NCI-H446 (cell line): ENCODE data around the gene APH1A.
"Not testable (repeated sequence)": the region's sequence is repeated elsewhere in the genome, so short reads cannot be mapped to it uniquely, and the experiment has no call there.

ENCODE experiments used
- DNase-seq, 2 experiments: peaks; one replicate each; lab custom pipeline; 2025; lab: John Stamatoyannopoulos, UW

Gene APH1A

DNA sequence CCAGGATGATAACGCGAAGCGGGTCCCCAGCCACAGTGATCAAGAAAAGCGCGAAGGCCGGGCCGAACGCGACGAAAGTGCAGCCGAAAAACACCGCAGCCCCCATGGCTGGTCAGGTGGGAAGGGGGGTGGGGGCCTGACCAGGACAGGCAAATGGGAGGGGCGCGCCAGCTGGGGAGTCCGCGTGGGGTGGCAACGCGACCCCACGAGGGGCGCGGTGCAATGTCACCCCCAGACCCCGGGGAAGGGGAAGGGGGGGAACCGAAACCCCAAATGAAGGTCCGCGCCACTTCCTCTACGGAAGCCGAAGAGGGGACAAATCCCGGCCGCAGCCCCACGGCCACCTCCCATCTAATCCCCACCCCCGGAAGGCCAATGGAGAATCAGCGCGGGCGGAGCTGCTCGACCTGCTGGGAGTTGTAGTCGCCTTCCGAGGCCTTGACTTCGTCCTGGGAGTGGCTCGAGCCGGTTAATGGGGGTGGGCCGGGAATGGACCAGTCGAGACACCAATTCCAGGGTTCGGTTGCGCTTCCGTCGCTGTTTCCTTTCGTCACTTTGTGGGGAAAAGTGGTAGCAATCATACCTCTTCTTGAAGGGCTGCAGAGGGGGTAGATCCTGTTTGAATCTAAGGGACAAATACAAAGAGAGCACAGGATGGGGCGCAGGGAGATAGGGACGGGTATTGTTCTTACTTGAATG is at the start of gene APH1A:
APH1A (minus strand) TSS at position 312 of the 699 bp plus-strand sequence; CDS start at position 106, 206 bp downstream.
- peak; percentile 93 to 97 for DNase-seq

DNA sequence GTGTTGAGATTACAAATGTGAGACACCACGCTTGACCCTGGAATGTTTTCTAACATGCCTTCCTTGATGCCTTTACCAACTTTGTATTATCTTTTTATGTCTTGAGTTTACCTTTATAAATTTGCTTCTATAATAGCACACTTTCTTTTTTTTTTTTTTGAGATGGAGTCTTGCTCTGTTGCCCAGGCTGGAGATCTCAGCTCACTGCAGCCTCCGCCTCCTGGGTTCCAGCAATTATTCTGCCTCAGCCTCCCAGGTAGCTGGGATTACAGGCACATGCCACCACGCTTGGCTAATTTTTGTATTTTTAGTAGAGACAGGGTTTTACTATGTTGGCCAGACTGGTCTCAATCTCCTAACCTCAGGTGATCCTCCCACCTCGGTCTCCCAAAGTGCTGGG is 45.9 kb upstream of the APH1A start:
- DNase-seq: not testable (repeated sequence)

DNA sequence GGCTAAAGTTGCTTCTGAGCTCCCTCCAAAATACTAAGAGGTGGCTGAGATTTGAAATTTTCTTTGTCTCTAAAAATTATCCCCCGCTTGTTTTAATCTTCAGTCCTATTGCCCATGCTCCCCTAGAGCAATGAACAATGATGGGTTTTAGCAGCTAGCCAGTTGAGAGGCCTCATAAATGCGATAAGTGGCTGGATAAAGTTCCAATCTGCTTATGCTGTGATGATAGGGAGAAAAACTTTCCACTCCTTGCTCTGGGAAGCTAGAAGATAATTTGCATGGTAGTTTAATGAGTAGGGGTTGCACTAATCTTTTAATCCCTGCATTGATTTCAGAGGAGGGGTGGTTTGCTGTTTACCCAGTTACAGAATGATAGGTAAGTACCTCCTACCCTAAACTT is 42.9 kb upstream of the APH1A start:
- no peak for DNase-seq

DNA sequence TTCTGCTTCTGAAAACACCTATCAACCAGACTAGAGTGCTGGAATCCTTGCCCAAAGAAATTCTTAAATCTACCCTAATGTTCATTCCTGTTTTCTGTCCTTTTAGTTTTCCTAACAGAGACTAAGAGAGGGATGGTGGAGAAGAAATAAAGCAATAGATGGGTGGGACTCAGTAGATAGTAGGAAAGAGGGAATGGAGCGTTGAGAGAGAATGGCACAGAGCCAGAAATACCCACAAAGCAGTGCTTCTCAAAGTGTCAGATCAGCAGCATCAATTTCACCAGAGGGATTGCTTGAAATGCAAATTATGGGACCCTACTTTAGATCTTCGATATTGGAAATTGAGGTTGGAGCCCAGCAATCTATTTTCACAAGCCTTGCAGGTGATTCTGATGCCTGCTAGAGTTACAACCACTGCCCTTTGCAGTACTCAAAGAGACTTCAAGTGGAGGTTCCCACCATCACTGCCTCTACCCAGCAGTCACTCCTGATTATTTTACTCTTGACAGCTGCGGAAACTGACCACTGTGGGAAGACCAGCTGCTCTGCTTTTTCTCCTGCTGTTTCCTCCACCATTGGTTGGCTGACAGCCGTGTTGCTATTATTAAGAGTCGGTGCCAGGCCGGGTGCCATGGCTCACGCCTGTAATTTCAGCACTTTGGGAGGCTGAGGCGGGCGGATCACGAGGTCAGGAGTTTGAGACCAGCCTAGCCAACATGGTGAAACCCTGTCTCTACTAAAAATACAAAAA is 41.1 kb upstream of the APH1A start:
- peak in 1 of 2 experiments; percentile 69 for DNase-seq

DNA sequence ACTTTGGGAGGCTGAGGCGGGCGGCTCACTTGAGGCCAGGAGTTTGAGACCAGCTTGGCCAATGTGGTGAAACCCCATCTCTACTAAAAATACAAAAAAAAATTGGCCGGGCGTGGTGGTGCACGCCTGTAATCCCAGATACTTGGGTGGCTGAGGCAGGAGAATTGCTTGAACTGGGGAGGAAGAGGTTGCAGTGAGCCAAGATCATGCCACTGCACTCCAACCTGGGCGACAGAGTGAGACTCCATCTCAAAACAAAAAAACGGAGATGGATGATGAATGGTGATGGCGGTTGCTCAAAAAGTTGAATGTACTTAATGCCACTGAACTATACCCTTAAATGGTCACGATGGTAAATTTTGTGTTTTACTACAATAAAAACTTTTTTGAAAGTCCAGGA is 39.8 kb upstream of the APH1A start:
- not testable (repeated sequence) for DNase-seq

DNA sequence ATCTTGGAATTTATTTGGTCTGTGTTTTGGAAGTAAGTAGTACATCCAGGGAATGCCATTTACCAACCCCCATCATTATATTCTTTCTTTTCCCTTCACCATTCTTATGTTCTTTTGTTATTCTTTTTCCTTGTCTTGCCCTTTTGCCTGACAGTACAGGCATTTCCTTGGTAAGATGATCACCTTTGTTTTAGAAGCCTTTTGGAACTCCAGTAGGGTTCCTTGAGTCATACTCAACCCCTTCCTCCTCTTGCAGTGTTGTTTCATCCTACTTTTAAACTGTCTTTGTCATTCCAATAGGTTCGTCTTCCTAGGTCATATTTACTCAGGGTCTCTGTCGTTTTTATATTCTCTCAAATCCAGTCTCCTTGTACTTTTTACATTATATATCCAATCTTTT is 34.1 kb upstream of the APH1A start:
- no peak for DNase-seq

DNA sequence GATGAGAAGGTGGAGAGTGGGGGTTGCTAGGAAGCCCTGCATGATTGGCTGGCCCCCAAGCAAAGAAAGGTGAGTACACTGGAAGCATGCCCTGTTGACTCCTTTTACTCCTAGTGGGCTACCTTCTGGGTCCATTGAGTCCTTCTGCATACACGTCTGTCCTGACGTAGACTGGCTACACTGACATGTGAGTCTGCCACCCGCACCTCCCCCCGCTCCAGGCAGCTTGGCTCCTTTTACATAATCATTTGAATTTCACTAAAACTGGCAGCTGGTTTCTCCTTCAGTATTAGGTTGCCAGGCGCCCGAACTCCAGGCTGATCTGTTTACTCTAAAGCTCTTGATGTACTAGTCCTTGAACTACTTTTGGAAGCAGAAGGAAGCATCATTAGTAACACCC is 33.5 kb upstream of the APH1A start:
- DNase-seq: no peak

DNA sequence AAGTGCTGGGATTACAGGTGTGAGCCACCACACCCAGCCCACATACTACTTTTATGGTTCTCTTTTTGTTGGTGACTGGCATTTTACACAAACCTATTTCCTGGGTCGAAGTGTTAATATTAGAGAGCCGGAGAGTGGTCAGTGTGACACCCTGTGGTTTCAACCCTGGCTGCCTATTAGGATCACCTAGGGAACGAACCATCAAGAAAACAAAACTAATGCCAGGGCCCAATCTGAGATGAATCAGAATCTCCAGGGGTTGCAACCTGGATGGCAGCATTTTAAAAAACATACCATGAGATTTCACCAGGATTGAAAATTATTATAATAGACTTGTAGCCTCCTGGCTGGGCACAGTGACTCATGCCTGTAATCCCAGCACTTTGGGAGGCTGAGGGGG is 30.9 kb upstream of the APH1A start:
- no peak for DNase-seq

DNA sequence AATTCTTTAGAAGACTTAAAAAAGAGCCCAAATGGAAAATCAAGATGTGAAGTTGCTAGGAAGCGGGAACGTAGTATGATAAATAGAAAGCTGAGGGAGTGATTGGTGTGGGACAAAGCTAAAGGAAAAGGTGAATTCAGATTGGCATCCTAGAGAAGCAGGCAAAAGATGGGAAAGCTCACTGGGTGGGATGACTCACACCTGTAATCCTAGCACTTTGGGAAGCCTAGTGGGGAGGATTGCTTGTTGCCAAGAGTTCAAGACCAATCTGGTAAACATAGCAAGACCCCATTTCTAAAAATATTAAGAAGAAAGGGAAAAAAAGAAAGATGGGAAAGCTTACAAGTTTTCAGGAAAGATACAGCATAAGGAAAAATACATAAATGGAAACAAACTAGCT is 26.7 kb upstream of the APH1A start:
- DNase-seq: no peak

DNA sequence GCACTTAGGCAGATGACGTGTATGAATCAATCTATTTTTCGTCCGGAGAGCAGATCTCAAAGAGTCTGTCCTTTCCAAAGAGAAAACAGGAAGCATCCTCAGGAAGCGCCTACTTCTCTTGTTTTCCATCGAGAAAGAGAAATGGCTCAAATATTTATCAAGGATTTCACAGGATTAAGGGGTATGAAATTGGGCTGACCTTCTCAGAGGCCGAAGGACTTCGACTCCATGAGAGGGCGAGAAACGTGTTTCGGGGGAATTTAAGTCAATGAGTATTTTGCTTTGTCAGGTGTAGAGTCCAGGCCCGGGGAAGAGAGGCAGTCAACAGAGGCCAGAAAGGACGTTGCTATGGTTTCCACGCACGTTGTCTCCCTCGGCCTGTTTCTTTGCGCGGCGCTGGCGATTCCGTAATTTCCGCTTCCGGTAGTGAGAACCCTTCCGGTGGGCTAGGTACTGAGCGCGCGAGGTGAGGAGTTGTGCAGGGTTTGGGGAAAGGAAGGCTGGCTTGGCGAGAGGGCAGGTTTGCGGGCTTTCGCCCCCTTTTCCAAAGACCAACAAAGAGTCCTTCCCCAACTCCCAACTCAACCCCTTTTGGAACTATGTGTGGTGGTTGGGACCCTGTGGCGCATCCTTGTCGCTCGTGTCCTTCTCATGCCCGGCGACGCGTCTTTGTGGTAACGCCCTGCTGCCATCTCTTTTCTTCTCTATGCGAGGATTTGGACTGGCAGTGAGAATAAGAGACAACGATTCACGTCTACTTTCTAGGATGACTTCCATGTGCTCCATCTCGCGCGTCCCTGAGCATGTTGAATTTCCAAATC is 24.8 kb upstream of the APH1A start, which contains the start of gene MRPS21:
MRPS21 (plus strand) TSS at position 429 of the 821 bp plus-strand sequence. CDS start 506 bp downstream, outside the sequence.
- DNase-seq: peak; percentile 93 to 97

DNA sequence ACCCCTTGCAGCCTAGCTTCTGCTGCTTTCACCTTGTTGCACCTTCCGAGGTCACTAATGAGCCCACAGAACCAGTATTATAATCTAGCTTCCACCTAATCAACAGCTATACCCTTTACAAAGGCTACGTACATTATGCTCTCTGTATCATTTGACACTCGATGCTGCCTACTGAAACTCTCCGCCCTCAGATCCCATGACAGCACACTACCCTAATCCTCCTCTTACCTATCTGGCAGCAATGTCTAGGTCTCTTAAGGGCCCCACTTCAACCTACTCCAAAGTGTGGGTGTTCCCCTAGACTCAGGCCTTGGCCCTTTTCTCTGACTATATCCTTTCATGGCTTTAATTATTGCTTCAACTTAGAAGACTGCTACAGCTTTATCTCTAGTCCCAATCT is 20.0 kb upstream of the APH1A start:
- DNase-seq: no peak

DNA sequence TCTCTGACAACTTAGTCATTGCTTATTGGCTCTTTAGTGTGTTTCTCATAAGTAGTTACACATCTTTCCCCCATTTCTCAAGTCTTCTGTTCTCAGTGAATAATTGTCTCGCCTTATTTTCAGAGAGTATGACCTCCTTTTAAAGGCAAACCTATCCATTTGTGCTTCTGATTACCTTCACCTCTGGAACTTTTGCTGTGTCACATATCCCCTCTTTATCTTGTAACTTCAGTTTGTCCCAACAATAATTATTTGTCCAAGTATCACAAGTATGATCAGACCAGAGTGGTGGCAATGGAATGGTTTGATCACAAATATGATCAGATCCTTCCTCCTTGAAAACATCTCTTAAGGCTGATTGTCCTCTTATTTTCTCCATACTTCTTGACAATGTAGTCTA is 19.6 kb upstream of the APH1A start:
- no peak for DNase-seq

DNA sequence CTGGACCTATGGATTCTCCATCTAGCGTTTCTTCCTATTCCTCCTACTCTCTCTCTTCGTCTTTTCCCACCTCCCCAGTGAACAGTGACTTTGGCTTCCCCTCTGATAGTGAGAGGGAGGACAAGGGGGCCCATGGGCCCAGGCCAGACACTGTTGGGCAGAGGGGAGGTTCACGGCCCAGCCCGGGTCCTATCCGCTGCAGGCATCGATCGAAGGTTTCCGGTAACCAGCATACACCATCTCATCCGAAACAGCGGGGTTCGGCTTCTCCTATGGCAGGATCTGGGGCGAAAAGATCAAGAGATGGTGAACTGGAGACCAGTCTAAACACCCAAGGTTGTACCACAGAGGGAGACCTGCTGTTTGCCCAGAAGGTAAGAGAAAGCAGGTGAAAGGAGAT is 14.4 kb upstream of the APH1A start:
- no peak for DNase-seq

DNA sequence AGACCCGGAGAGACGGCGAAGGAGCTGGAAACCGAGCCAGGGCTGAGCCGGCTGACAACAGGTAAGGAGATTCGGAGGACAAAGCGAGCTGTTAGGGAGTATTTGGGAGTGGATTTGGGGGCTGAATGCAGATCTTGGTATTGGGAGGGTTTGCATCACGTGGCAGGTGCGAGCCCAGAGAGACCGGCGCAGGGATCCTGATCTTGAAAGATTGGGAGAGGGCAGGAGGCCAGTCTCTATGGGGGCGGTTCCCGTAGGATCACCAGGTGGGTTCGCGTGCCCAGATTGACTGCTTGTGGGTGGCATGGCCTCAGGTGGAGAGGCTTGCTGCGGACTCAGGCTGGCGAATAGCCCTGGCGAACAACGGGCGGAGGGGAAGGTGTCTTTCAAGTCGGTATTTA is 13.7 kb upstream of the APH1A start:
- no peak for DNase-seq

DNA sequence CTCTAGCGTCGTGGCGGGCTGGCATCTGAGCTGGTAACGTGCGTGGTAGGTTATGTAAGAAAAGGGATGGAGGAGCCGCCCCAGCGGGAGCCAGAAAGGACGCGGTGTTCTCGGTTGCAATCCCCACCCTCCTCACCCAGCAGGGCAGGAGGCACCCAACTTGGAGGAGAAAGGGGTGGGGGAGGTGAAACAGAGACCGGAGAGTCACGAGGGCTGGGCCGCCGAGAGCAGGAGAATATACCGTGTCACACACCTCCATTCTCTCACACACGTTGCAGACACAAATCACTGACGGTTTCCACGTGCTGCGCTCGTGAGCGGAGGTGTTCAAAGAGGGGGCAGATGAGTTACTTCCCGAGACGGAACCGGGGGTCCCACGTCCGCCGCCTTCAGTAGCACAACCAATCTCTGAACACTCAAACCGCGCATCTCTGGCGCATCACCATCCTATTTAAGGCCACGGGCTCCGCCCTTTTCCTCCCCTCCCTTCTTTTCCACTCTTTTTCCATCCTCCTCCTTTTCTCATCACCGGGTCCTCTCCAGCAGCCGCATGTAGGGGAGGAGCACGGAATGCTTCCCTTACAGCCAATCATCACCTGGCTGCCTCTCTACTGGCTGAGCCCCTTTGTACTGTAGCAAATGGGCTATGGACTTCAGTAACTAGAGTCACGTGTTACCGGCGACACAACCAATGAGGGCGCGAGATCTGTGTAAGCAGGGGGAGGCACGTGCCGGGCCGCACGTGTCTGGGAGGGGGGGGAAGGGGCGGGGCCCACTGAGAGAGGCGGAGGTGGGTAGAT is 13.1 kb upstream of the APH1A start, which contains the start of gene CIART:
CIART (plus strand) TSS at position 797 of the 800 bp plus-strand sequence. CDS start 714 bp downstream, outside the sequence.
- DNase-seq: peak; percentile 94 to 98

DNA sequence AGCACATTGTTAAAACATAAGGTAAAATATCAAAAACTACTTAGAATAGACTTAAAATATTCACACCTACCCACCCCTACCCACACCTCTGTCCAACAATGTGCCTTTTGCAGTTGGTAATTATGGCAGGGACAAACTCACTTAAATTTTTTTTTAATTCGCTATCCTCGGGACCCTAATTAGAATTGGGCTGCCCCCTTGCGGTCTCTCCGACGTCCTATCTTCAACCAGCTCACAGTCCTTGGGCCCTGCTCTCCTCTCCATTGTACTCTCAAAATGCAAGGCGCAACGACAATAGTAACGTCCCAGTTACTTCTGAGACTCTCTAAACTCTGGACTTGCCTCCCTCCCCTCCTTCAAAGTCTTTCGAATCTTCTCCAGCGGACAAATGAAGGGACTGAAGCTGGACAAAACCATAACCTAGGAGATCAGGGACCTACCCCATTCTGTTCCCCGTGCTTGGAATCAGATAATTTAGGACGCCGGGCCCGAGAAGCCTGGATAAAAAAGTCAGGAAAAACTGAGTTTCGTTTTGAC is 12.5 kb upstream of the APH1A start:
- peak; percentile 69 to 71 for DNase-seq

DNA sequence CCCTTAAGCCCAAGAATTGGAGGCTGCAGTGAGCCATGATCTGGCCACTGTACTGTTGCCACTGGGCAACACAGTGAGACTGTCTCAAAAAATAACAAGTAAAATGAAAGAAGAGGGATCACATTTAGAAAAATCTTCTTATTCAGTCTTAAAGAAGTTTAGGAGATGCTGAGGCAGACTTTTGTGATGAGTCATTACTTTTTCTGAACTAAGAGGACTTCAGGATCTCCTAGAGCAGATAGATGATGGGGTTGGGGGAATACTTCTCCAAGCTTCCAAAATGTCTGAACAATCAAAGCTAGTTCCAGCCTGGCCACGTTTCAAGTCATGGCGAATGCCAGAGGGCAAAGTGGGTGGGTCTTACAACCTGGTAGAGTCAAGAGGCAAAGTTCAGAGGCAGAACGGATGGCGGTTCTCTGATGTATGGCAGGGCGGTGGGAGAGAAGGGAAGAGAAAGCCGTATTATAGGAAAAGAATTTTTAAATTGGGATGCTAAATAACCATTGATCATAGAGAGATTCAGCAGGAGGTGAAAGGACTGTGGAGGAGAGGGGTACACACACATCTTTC is 11.4 kb upstream of the APH1A start:
- DNase-seq: no peak

DNA sequence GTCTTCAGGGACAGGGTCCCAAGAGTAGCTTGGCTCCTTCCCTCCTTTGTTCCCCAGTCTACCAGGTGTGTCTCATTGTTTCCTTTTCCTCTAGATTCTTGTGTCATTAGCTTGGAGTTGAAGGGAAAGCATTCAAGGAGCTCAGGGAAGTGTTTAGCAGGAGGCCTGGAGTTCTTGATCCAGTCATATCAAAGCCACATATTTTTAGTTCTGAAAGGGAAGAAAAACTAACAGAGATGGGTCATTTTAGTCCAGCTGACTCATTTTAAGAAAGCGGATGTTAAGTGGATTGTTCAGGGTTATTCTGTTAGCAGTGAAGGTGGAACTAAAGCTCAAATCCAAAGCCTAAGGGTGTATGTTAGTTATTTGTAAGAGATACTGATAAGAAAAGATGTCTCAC is 4.5 kb upstream of the APH1A start:
- no peak for DNase-seq

DNA sequence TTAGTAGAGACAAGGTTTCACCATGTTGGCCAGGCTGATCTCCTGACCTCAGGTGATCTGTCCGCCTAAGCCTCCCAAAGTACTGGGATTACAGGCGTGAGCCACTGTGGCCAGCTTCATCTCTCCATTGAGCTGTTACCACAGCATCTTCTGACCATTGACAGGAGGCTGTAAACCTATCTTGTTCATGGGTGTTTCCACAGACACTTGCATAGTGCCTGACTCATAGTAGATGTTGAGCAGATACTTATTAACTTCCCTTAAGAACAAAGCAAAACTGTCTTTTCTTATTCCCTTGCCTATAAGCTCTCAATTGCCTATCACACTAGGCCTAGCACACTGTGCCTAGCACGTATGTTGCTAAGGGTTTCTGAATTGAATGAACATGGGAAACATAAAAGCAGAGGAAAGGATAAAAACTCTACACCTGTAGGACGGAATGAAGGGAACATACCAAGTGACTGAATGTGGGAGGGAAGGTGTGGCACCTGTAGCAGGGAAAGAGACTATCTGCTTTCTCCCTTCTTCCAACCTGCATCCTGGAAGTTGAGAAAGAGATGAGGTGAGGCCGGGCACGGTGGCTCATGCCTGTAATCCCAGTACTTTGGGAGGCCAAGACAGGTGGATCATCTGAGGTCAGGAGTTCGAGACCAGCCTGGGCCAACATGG is 2.6 kb upstream of the APH1A start:
- DNase-seq: no peak

DNA sequence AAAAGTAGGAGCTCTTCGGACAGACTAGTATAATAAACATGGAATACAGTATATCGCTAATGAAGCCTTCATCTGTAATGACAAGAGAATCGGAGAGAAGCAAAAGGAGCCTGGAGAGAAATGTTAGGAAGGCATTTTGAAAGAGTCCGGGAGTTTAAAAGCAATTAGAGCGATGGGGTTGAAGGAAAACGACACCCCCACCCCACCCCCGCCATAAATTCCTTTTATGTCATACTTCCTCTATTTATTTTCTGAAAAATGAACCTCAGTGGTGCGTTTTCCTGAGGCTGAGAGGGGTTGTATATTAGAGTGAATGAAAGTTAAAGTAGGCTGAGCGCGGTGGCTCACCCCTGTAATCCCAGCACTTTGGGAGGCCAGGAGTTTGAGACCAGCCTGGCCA is 635 bp upstream of the APH1A start:
- DNase-seq: no peak
